SHP77 (cell line): ENCODE results near the gene ITPR2.

Source experiments
- DNase-seq, 2 experiments: peaks; one replicate each; lab custom pipeline; 2025; lab: John Stamatoyannopoulos, UW

The ITPR2 gene

DNA sequence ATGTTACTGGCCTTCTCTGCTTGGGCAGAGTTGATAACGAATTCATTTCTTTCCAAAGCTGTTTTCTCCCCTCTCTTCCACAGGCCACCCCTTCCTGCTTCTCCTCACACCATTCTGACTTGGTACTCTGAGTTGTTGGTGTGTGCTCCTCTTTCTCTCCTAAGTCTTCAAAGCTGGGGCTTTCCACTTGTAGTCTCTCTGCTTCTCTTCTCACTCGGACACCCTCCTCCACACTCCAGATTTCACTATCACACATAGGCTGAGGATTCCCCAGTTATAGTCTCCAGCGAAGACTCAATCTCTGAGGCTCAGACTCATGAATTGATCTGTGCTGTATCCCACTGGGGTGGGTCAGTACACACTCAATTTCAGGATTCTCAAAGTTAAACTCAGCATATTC, 436.6 kb downstream of the ITPR2 start:
- no peak for DNase-seq

DNA sequence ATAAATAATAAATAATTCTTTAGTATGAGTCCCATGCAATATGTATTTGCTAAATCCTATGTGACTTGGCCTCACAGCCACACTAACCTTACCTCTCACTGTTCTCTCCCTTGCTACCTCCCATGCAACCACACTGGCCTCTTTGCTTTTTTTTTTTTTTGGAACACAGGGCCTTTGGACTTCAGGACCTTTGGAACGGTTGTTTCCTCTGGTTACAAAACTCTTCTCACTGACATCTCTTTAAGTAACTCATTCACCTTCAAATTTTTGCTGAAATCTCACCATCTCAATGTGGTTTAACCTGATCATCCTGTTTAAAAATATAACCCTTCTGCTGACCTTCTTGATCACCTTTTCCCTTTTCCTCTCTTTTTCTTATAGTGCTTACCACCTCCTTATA, 443.7 kb downstream of the ITPR2 start:
- DNase-seq: no peak

DNA sequence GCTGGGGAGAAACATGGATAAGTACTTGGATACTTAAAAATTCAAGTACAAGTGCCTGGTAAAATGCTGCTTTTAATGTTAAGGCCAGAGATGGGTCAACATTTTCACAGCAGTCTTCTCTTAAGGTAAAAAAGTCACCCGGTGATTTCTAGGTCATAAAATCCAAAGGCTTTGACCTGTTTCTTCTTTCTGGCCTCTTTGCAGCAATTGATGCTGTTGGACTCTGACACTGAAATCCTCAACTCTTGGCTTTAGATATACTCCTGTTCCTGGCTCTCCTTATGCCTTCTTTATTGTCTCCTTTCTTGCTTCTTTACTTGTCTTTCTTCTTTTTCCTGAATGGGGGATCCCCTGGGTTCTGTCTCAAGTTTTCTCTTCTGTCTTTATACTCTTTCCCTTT, 448.5 kb downstream of the ITPR2 start:
- no peak for DNase-seq

DNA sequence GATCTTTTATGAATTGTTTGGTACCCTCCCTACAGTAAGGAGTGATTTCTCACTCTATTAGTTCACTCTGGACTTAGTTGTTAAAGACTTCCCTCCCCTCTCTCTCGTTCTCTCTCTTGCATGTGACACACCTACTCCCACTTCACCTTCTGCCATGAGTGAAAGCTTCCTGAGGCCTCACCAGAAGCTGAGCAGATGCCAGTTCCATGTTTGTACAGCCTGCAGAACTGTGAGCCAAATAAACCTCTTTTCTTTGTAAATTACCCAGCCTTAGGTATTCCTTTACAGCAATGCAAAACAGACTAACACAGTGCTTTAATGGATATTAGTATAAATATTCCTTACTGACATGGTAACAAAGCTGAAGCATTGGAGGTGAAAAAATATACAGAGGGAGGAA, 450.0 kb downstream of the ITPR2 start:
- DNase-seq: no peak

DNA sequence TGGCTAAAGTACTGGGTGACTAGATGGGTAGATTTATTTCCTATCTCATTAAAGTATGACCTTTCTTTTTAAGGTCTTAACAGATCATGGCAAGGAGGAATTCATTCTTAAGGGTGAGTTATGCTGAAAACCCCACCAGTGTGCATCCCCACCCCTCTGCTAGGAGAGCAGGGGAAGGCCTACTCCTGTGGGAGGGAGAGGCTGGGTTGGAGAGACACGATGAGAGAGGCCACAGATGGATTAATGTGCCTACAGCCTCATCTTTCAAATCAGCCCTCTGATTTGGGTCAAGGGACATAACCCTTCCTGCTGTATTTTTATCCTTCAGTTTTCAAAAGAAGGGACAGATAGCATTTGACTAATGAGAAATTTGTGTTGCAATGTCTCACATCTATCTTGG, 452.1 kb downstream of the ITPR2 start:
- no peak for DNase-seq

DNA sequence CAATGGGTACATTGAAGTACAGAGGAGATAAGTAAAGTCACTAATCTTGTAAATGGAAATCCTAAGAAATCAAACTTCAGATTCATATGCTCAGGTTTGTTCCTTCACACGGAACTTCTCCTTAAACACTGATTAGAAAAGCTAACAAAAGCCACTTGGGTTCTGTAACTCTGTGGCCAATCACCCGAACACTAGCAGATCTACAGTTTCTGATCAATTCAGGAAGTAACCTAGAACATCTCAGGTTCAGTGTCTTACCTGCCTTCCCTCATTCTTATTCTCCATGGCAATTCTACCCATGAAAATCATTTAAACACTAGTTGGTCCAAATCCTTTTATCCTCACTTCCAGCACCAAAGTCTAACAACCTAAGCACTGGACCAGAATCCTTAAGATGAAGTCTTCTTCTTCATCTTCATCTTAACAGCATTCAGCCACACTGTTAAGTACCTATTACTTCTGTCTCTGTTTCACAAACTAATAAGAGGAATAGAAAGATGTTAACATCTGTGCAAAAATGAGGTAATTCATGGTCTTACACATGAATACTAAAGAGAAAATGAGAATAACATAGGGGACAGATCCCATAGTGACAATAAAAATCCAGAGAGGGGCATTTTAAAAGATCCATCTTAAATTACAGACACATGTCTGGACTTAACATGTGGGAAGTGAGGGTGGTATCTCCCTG, 453.1 kb downstream of the ITPR2 start:
- no peak for DNase-seq

DNA sequence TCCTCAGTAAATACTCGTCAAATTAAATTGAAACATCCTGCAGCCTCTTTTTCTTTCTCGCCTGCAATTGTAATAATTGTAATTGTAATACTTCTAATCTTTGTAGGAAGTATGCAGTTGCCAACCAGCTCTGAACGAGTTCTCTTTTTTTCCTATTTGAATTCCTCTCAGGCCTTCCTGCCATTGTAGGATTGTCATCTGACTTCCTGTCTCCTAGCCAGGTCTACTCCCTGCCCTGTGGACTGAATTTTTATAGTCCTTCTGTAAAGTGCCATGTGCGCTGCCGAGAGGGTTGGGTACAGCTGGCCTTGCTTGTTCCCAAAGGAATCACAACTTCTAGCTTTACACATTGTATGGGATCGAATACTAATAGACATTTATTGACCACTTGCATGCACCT, 454.3 kb downstream of the ITPR2 start:
- DNase-seq: no peak

DNA sequence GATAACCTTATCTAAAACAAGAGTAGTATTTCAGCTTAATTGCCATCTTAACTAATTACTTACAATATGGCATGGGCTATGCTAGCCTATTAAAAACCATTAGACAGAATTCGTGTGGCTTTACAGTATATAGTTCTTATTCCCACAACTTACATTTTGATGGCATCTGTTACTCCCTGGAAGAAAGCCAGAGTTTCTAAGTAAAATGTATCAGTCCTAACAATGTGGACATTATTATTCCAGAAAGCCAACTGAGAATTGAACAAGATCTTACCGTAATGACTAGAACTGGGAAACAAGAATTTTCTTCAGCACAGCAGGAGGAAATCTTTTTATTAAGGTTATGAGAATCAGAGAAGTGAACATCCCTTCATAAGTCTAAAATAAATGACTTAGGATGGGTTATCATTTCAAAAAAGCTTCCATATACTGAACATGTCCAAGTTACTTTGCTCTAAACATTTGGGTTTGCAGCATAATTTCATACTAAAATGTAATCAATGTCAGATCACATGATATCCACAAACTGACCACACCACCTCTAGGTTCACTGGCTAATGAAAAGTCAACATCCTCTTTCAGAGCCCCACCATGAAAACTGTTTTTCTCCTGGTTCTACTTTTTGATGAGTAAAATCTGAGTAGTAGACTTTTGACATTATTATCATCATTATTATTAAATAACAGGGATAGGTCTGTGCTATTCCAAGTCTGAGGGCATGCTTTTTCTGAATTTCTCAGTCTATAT, 457.9 kb downstream of the ITPR2 start:
- DNase-seq: no peak

DNA sequence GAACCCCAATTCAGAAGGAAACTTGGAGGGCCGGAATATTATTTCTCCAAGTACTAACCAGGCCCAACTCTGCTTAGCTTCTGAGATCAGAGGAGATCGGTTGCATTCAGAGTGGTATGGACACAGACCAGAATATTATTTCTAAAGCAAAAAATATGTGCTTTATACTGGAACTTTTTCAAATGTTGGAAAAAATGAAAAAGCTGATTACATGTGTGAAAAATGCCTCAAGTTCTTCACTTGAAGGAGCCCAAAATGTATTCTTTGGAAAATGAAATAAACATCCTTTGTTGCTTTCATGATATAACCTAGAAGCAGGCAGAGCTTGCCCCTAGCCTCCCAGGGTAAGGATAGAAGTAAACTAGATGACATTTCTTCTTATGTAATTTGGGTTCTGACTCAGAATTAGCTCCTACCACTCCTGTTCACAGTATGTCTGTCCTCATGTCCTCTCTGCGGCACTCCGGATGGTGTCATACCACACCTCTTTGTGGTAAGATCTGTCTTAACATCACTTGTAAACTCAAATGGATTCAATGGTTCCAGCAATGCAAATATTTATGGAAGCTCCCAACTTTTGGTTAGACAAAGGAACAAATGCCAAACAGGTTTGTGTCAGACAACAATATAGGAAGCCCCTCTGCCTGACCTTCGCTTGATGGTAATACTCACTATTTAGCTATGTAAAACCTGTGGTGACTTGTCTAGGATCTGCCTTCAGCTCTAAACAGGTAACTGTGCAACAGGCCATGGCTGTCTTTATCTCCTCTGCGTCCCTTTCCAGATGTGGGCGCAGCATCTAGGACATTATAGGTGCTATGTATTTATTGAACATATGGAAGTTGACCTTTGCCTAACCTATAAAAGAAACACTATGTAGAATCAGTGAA, 459.1 kb downstream of the ITPR2 start:
- DNase-seq: no peak

DNA sequence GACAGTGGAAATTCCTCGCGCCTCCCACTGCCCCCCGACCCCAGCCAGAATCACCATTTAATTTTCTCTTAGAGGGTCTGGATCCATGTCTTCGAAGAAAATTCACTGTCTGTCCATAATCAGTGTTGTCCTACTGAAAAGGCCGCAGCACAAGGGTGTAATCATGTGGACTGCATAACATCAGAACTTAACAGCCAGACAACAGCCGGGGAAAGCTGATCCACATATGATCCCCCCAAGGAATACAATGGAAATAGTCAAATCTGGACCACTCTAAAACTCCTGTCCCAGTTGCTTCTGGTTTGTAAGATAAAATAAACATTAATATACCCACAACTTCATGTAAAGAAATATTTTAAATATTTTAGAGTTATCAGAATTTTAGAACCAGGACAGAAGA, 460.1 kb downstream of the ITPR2 start:
- no peak for DNase-seq

DNA sequence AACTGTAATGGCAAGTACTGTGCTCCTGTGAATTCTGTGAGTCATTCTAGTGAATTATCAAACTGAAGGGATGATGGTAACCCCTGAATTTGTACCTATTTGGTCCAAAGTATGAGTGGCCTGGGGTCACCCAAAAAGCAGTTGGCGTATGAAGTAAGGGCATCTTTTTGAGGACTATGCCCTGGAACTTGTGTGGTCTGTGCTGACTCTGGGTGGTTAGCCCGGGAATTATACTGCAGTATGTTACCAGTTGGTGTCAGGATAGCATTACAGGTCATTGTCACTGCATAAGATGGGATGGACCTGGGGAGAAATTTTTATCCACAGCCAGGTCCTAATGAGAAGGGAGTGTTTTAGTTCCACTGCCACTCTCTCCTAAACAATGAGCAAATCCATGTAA, 462.9 kb downstream of the ITPR2 start:
- DNase-seq: no peak

DNA sequence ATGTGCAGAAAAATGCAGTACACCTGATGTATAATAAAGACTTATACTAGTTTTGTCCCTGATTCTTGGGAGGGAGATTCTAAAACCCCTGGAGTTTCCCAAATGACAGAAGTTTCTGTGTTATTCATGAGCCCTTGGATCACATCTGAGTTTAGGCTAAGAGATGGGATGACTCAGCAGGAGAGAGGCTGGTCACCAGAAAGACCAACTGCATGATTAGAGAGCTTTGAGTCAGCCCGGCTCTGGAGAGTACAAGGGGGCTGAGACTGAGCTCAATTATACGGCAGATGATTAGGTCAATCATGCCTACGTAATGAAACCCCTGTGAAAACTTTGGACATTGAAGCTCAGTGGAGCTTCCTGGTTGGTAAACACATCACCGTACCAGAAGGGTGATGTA, 463.4 kb downstream of the ITPR2 start:
- DNase-seq: no peak

DNA sequence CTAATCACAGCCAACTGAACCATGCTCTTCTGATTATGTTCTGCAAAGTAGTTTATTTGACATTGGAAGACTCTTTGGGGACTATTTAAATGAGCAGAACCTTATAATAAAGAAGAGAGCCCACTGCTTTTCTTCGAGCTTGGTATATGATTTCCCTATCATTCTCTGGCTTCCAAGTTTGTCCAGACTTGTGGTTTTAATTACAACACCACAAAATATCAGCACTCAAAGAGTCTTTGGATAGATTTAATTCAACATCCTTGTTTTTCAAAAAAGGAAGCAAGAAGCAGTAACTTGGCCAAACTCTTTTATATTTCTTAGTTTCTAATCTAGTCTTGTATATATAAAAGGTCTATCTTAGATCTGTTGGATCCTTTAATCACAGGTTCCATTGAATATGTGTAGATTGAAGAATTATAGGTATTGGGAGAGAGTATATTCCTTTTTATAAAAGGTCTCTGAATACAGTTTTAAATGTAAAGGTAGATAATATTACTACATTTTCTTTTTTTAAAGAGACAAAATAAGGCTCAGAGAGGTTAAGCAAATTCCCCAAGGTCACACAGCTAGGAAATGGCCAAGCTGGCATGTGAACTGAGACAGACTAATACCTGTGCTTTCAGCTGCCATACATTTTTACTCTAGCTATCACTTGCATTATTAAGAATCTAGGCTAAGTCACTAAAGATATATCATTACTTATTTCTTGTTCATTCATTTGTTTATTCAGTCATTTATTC, 464.8 kb downstream of the ITPR2 start:
- no peak for DNase-seq

DNA sequence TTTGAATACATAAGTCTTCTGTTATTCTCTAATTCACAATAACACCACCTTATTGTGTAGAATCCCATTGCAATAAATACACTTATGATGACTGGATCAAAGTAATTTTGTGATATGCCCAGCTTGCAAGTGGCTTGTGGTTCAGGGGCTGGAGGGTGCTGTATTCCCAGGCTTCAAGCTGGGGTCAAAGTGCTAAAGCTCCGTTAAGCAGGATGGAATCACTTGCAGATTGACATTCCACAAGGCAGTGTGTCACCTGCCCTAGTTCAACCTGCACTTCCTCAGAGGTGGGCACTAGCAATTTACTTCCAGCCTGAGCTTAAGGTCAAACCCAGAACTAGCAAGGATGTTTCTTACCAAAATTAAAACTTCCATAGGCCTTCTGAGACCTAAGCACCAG, 471.0 kb downstream of the ITPR2 start:
- no peak for DNase-seq

DNA sequence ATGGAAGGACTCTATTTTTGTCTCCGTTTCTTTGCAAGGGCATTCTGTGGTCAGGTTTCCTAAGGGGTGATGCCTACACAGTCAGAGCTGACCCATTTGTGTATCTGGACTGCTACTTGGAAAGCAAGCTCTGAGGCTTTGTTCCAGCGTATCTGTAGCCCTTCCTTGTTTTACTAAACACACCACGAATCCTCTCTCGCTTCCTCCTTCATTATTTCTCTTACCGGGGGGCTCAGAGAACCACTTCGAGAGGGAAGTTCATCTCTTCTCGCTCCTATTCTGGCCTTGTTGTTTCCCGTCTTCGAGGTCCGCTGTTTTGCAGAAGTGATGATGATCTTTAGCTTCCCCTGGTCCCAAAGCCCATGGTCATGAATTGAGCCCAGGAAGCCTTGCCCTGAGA, 472.9 kb downstream of the ITPR2 start:
- DNase-seq: no peak

DNA sequence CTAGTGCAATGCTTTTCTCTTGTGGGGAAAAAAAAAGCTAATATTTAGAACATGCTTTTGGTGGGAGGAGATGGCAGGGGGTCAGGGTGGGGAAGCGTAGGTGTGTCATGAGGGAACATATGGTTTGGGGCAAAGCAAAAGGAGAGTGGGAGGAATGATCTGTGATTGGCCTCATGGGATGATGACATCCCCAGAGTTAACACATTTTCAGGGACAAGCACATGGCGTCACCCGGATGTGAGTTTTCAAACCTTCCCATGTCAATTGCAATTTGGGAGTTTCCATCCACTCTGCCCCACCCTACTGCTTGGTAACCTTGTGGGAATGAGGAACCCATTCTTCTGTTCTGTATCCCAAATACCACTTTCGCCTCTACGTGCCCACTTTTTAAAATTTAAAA, 473.4 kb downstream of the ITPR2 start:
- no peak for DNase-seq

DNA sequence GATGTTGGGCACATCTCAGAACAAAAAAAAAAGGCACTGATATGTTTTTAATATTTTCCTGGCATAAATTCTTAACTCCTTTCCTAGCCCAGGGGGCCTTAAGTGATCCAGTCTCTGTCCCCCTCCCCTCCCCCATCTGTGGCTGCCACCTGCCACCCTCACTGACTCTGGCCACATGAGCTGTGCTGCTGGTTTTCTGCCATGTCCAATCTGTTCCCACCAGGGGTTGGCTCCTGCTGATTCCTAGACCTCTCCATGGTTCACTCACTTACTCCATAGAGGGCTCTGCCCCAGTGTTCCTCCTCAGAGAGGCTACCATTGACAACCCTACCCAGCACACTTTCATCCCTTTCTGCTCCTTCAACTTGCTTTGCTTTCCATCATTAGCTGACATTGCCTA, 474.3 kb downstream of the ITPR2 start:
- DNase-seq: no peak

DNA sequence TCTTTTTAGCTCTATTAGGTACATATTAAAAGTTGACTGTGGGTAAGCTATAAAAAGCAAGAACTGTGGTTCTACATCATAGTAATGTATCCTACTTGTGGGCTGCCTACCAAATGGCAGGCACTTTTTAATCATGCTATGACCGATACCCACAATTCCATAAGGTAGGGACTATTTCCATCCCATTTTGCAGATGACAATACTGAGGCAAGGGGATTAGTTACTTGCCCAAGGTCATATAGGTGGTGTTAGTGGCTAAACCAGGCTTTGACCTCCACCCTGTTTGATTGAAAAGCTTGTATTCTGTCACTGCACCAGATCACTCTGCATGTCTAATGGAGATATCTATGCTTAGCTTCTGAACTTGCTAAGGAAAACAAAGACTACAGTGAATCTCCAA, 485.7 kb downstream of the ITPR2 start:
- no peak for DNase-seq

DNA sequence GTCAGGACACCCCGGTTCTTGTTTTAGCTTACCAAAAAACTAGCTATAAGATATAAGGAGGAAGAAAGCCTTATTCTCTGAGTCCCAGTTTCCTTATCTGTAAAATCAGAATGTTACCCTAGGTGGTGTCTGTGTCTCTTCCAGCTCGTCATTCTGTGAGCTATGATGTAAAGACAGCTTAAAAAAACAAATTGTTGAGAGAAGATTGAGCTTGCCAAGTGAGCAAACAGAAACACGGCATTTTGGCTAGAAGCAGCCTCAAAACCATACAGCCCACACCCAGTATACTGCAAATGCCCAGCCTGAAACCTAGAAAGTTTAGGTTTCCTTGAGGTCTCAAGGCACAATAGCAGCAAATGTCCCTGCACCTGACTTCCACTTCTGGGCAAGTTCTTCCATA, 486.3 kb downstream of the ITPR2 start:
- DNase-seq: no peak

DNA sequence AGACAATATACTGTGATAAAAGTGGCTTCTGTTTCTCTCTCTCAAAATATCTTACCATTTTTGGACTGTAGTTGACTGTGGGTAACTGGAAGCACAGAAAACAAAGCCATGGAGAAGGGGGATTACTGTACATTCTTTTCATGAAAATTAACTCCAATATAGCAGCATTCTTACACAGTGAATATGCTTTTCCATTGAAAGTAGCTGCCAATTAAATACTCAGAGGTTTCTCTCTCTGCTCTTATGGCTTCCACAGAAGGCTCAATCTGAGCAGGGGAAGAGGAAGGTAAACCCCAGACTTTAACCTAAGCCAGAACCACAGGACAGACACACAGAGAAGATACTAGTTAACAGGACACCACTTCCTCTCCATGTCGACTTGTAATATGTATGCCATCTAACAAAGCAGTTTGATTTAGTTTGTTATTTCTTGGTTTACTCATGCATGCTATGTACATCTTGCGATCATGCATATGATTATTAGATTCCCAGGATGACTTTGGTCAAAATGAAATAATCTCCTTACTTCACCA, 487.5 kb downstream of the ITPR2 start:
- no peak for DNase-seq

DNA sequence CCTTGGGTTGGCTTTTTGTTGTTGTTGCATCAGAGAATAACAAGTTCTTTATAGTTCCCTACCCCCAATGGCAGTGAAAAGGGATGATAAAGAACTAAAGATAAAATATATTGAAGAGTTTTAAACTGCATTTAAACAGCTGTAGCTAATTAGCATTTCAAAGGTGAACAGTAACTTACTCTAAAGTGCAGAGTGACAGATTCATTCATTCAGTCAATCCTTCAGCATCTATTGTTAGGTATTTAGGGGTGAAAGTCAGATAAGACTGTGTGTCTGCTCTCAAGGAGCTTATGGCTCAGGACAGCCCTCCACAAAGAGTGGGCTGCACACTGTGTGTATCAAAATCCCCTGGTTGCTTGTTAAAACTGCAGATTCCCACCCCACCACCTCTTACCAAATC, 491.5 kb downstream of the ITPR2 start:
- no peak for DNase-seq

DNA sequence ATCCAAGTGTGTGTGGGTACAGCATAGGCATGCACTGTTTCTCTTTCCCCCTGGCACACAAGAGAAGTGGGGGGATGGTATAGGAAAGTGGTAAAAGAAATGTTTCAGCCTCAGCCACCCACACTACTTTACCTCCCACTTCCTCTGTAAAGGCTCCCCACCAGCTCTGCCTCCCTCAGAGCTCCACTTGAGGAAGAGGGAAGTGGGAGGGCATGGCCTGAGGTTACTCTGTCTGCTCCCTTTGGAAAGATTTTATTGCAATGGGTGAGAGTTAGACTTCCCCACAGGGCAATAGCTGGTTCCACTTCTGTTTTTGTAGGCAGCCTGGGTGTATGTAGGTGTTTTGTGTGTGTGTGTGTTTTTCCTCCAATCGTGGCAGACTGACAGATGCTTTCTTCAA, 492.3 kb downstream of the ITPR2 start:
- DNase-seq: no peak
